Measurements from ENCODE around the gene PSMA4.
A peak's percentile ranks its signal among the peaks of the same experiment; 100 is the strongest.

The PSMA4 gene

DNA sequence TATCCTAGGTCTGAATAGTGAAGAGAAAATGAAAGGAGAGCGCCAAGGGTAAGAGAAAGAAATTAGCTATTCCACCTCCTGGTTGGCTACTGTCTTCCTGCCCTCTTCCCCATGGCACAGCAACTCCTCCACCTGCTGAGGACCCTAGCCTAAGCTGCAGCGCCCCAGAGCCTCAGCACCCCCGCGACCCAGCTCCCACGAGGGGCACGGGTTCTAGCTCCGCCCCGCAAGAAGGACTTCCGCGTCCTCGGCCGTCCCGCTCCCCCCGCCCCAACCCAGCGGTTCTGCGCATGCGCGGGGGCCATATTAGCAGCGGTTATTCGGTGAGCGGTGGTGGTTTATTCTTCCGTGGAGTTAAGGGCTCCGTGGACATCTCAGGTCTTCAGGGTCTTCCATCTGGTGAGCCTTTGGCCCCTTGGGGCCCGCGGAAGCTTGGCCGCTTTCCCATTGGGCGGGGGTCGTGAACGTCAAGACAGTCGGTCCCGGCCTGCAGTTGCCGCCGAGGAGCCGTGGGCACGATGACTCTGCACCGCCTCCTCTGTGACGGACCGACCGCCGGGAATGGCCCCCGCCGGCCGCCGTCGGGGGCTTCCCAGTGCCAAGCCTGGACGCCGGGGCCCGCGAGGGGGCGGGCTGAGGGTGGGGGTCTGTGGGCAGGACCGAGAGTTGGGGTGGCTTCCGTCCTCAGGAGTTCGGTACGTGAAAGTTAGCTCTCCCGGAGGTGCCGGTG is at the start of gene PSMA4 (continued):
- peak; percentile 49; the same call in 1 of the 2 replicates for TF ChIP-seq ZNF629 (tag by site-specific recombination; IDR thresholded peaks at IDR 0.05)
- no peak for TF ChIP-seq ZNF624 (tag by site-specific recombination; IDR thresholded peaks at IDR 0.05)
- TF ChIP-seq ZNF76 (tag by site-specific recombination; IDR thresholded peaks at IDR 0.05; ENCODE audit: borderline replicate concordance, low read depth), result no peak
- TF ChIP-seq ZNF843 (tag by site-specific recombination; IDR thresholded peaks at IDR 0.05), result no peak; the same call in 1 of the 2 replicates
- TF ChIP-seq REPIN1 (tag by site-specific recombination; IDR thresholded peaks at IDR 0.05; ENCODE audit: low read depth), result no peak
- TF ChIP-seq ZNF202 (tag by site-specific recombination; IDR thresholded peaks at IDR 0.05; ENCODE audit: borderline replicate concordance), result no peak
- TF ChIP-seq ZNF473 (tag by site-specific recombination; IDR thresholded peaks at IDR 0.05), result no peak
- TF ChIP-seq ZNF138 (tag by site-specific recombination; IDR thresholded peaks at IDR 0.05; ENCODE audit: borderline replicate concordance), result no peak
- TF ChIP-seq ZNF132 (tag by site-specific recombination; IDR thresholded peaks at IDR 0.05; ENCODE audit: borderline replicate concordance), result no peak
- no peak for TF ChIP-seq FEZF1 (tag by site-specific recombination; IDR thresholded peaks at IDR 0.05)
- TF ChIP-seq MEIS1 (CRISPR knock-in tag; IDR thresholded peaks at IDR 0.05; ENCODE audit: borderline replicate concordance), result no peak
- no peak for TF ChIP-seq ZNF221 (tag by site-specific recombination; IDR thresholded peaks at IDR 0.05; ENCODE audit: borderline replicate concordance)
- no peak for TF ChIP-seq ZBTB48 (tag by site-specific recombination; IDR thresholded peaks at IDR 0.05)
- no peak for TF ChIP-seq ZNF677 (tag by site-specific recombination; IDR thresholded peaks at IDR 0.05)
- TF ChIP-seq ZNF548 (tag by site-specific recombination; IDR thresholded peaks at IDR 0.05), result no peak
- TF ChIP-seq BCL11B (tag by site-specific recombination; IDR thresholded peaks at IDR 0.05; ENCODE audit: low read depth), result no peak
- peak; percentile 57; the same call in 1 of the 2 replicates for TF ChIP-seq SP7 (tag by site-specific recombination; IDR thresholded peaks at IDR 0.05)
- TF ChIP-seq RBAK (tag by site-specific recombination; IDR thresholded peaks at IDR 0.05), result no peak
- no peak for TF ChIP-seq ZBTB7A (tag by site-specific recombination; IDR thresholded peaks at IDR 0.05; ENCODE audit: low read depth)
- TF ChIP-seq ZNF768 (tag by site-specific recombination; IDR thresholded peaks at IDR 0.05), result no peak
- TF ChIP-seq ZNF747 (tag by site-specific recombination; IDR thresholded peaks at IDR 0.05), result no peak
- no peak for TF ChIP-seq ZNF530 (tag by site-specific recombination; IDR thresholded peaks at IDR 0.05; ENCODE audit: low read depth)
- TF ChIP-seq ZNF777 (tag by site-specific recombination; IDR thresholded peaks at IDR 0.05; ENCODE audit: borderline replicate concordance), result no peak
- TF ChIP-seq ZSCAN16 (tag by site-specific recombination; IDR thresholded peaks at IDR 0.05), result no peak
- TF ChIP-seq ZNF23 (tag by site-specific recombination; IDR thresholded peaks at IDR 0.05; ENCODE audit: borderline replicate concordance), result no peak
- TF ChIP-seq MZF1 (tag by site-specific recombination; IDR thresholded peaks at IDR 0.05; ENCODE audit: borderline replicate concordance), result no peak
- TF ChIP-seq ZNF114 (tag by site-specific recombination; IDR thresholded peaks at IDR 0.05), result no peak
- no peak for TF ChIP-seq ZNF280D (tag by site-specific recombination; IDR thresholded peaks at IDR 0.05)
- TF ChIP-seq ZNF26 (tag by site-specific recombination; IDR thresholded peaks at IDR 0.05), result no peak
- no peak for TF ChIP-seq SCRT2 (tag by site-specific recombination; IDR thresholded peaks at IDR 0.05)
- TF ChIP-seq ZNF510 (tag by site-specific recombination; IDR thresholded peaks at IDR 0.05; ENCODE audit: insufficient replicate concordance), result no peak
- no peak for TF ChIP-seq ZNF16 (tag by site-specific recombination; IDR thresholded peaks at IDR 0.05; ENCODE audit: low read depth)
- TF ChIP-seq REST (tag by site-specific recombination; IDR thresholded peaks at IDR 0.05), result no peak
- TF ChIP-seq ZNF175 (tag by site-specific recombination; IDR thresholded peaks at IDR 0.05), result no peak

Data from HEK293 (cell line).